ENCODE data around the gene TARBP1.

- peak in 1 of 5 experiments; percentile 53 for TF ChIP-seq CTCF (IDR thresholded peaks at IDR 0.05)
- peak; percentile 18 to 63 for TF ChIP-seq POLR2A (IDR thresholded peaks at IDR 0.05)
Observed at GRCh38 chr1:234373064-234373958, 105.7 kb downstream of the TARBP1 start, which contains the start of gene COA6.

All from tibial nerve (tissue), 3 donors.